Colonic mucosa (tissue), 4 donors: Measurements from ENCODE around the gene LZTFL1. TPM values are rescaled to one million over a fixed set of nuclear protein-coding genes. Genes with fewer than 3 reads are reported as not detected.

Experiments used
- DNase-seq: peaks from one replicate; pipeline ENCODE4 v3.0.0-alpha.2; 2020
- H3K27ac ChIP-seq: fragments of 200-600 bp; one replicate; pipeline ENCODE4 v1.8.0; 2021
- H3K27me3 ChIP-seq: fragments of 200-600 bp; one replicate; pipeline ENCODE4 v1.8.0; 2021
- H3K36me3 ChIP-seq: fragments of 200-600 bp; one replicate; pipeline ENCODE4 v1.8.0; 2021
- H3K4me1 ChIP-seq: fragments of 200-600 bp; one replicate; pipeline ENCODE4 v1.8.0; 2021; ENCODE audit warnings: mild to moderate bottlenecking
- H3K4me3 ChIP-seq: fragments of 200-600 bp; one replicate; pipeline ENCODE4 v1.8.0; 2021
- H3K9ac ChIP-seq, 2 donors: one replicate each; pipeline ENCODE4 v1.7.0; 2013; ENCODE audit warnings: control low read depth in 2 of 2, low read depth in 2 of 2, low read length in 2 of 2
- H3K9me3 ChIP-seq: fragments of 200-600 bp; one replicate; pipeline ENCODE4 v1.8.0; 2021
- intact Hi-C: fragments of 100-400 bp; cut with DNase I; formaldehyde crosslinking; loops from one replicate; pipeline ENCODE4 v1.14.1; 2022
- total RNA-seq, 2 donors: library from RNA; stranded (reverse); fragmentation: NEBNext Ultra II Directional in 1 of 2; extraction: Animal tissue kit (Norgen Biotek cat#: 25700) in 1 of 2; gene quantifications; one replicate each; pipeline ENCODE4 v1.2.1, GENCODE V29; 2021
- TF ChIP-seq, protein P1 (sequence below): fragments of 200-600 bp; IDR thresholded peaks from one replicate; pipeline ENCODE4 v1.8.0; 2022; ENCODE audit warnings: antibody characterized with exemption, mild to moderate bottlenecking
- donor health status: healthy.
- donor health status: DM: no; HTN: no; CAD: no.
- donor health status: DM: no; HTN: no; CAD: no.

Gene LZTFL1
- total RNA-seq, 2 donors from 2014 or later, result 10.5 to 11.4 TPM

GRCh38 chr3:45807133-45807532, 34.8 kb downstream of the LZTFL1 start:
- H3K4me1 ChIP-seq, result no peaks in the 10 kb centered on the region
- no peak overlapping the region for H3K9ac ChIP-seq
- no peak overlapping the region for H3K27ac ChIP-seq
- no peak overlapping the region for H3K4me3 ChIP-seq
- intact Hi-C loops, result no loop called here
- DNase-seq, result no peak
- no peaks in the 10 kb centered on the region for H3K36me3 ChIP-seq
- TF ChIP-seq, protein P1, sequence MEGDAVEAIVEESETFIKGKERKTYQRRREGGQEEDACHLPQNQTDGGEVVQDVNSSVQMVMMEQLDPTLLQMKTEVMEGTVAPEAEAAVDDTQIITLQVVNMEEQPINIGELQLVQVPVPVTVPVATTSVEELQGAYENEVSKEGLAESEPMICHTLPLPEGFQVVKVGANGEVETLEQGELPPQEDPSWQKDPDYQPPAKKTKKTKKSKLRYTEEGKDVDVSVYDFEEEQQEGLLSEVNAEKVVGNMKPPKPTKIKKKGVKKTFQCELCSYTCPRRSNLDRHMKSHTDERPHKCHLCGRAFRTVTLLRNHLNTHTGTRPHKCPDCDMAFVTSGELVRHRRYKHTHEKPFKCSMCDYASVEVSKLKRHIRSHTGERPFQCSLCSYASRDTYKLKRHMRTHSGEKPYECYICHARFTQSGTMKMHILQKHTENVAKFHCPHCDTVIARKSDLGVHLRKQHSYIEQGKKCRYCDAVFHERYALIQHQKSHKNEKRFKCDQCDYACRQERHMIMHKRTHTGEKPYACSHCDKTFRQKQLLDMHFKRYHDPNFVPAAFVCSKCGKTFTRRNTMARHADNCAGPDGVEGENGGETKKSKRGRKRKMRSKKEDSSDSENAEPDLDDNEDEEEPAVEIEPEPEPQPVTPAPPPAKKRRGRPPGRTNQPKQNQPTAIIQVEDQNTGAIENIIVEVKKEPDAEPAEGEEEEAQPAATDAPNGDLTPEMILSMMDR, result no peak
- H3K9me3 ChIP-seq, result no peaks in the 10 kb centered on the region
- no peaks in the 10 kb centered on the region for H3K27me3 ChIP-seq

DNA sequence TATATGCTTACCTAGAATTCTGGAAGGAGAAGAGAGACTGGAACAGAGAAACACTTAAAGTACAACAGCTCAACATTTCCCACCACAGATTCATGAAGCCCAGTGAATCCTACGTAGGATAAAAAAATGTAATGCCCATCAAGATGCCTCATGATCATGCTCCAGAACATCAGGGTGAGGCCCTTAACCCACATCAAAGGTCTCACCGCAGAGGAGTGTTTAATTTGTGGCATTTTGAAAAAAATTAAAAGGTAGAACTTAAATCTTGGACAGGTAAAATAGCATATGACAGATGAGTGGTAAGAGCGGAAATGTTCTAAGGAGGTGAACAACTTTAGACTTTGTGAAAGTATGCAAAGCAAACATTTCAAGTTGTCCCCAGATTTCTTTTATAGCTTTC, 35.8 kb downstream of the LZTFL1 start:
- Histone ChIP-seq H3K9ac (no peak overlapping the region), H3K4me1 (no peaks in the 10 kb centered on the region), H3K27me3 (no peaks in the 10 kb centered on the region), H3K9me3 (no peaks in the 10 kb centered on the region), H3K4me3 (no peak overlapping the region), H3K36me3 (no peaks in the 10 kb centered on the region), H3K27ac (no peak overlapping the region)
- TF ChIP-seq, protein P1, result no peak
- no peak for DNase-seq
- intact Hi-C loops, result no loop called here

DNA sequence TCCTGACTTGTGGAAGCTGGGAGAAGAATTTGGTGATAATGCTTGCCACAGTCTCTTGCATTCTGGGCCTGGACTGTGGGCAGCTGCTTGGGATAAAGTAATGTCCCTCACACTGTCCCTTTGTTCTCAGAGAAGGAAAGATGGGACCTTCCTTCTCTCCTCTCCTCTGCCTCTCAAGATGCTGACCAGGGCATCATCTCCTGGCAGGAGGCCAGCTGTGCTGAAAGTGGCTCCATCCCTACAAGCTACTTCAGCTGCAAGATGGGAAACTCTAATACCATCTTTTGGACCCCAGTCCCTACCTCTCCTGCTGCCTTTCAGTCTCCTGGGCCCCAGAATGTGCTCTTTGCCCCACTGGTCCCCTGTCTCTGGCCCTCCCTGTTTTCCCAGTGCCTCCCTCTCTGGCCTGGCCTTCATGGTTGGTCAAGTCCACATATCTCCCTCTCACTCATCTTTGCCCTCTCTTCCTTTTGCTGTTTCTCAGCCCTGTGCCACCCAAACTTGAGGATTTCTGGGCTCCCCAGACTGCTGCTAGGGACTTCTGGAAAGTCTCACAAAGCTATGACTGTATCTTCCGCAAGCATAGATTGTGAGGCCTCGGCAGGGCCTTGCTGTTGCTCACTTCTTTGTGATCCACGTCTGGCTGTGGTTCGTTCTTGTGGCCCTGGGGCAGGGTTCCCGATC, 38.5 kb downstream of the LZTFL1 start:
- DNase-seq, result no peak
- intact Hi-C loops, result no loop called here
- Histone ChIP-seq H3K4me1 (no peaks in the 10 kb centered on the region), H3K4me3 (no peak overlapping the region), H3K27me3 (no peaks in the 10 kb centered on the region), H3K9ac (no peak overlapping the region), H3K27ac (no peak overlapping the region), H3K9me3 (no peaks in the 10 kb centered on the region), H3K36me3 (no peaks in the 10 kb centered on the region)
- TF ChIP-seq, protein P1, result no peak

DNA sequence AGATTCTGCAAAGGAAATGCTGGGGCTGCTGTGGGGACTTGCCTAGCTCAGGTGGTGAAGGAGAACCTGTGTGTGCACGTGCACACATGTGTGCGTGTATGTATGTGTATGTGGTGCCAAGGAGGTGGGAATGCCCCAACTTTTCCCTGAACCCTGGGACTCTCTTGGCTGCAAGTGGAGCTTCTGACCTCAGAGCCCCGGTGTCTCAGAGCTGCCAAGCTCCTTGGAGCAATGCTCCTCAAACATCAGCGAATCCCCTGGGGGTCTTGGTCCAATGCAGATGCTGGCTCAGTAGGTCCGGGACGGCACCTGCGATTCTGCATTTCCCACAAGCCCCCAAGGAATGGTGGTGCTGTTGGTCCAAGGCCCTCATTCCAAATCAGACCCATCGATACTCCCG, 39.8 kb downstream of the LZTFL1 start:
- H3K27ac ChIP-seq, result no peak overlapping the region
- TF ChIP-seq, protein P1, result no peak
- H3K4me1 ChIP-seq, result no peaks in the 10 kb centered on the region
- intact Hi-C loops, result no loop called here
- no peak overlapping the region for H3K4me3 ChIP-seq
- H3K27me3 ChIP-seq, result no peaks in the 10 kb centered on the region
- DNase-seq, result no peak
- no peaks in the 10 kb centered on the region for H3K9me3 ChIP-seq
- no peak overlapping the region for H3K9ac ChIP-seq
- H3K36me3 ChIP-seq, result no peaks in the 10 kb centered on the region

GRCh38 chr3:45800611-45801010, 41.3 kb downstream of the LZTFL1 start:
- Histone ChIP-seq H3K9me3 (no peaks in the 10 kb centered on the region), H3K9ac (no peak overlapping the region), H3K4me1 (peaks cover 8% of the 10 kb centered on the region), H3K27me3 (peaks cover 10% of the 10 kb centered on the region), H3K36me3 (no peaks in the 10 kb centered on the region), H3K4me3 (no peak overlapping the region), H3K27ac (no peak overlapping the region)
- DNase-seq, result peak; percentile 58
- TF ChIP-seq, protein P1, result no peak
- intact Hi-C loops, result no loop called here
